ENCODE data around the gene EFCAB10.

EFCAB10 gene

GRCh38 chr7:105596866-105597265, 15.6 kb upstream of the EFCAB10 start:
- Histone ChIP-seq H3K79me2 (ENCODE audit: insufficient read depth, low read length) (no peaks in the 10 kb centered on the region), H3K9ac (ENCODE audit: low read depth, low read length, poor library complexity, severe bottlenecking) (no peak overlapping the region), H3K4me2 (ENCODE audit: low read depth, low read length, poor library complexity, severe bottlenecking) (no peak overlapping the region), H3K27me3 (ENCODE audit: insufficient read depth, low read length, poor library complexity, severe bottlenecking) (no peaks in the 10 kb centered on the region), H3K9me3 (ENCODE audit: insufficient read depth, low read depth, low read length) (no peaks in the 10 kb centered on the region), H4K20me1 (ENCODE audit: insufficient read depth, low read length, poor library complexity, severe bottlenecking) (no peaks in the 10 kb centered on the region), H3K36me3 (ENCODE audit: insufficient read depth, low read length) (no peaks in the 10 kb centered on the region), H3K4me1 (ENCODE audit: insufficient read depth, low read length, poor library complexity, severe bottlenecking) (no peaks in the 10 kb centered on the region), H3F3A (ENCODE audit: low read depth) (no peaks in the 10 kb centered on the region), H3K4me3 (ENCODE audit: low read length, poor library complexity, severe bottlenecking) (no peak overlapping the region), H2AFZ (ENCODE audit: low read length) (no peak overlapping the region), H3K9me2 (replicated peaks; ENCODE audit: low read depth, low read length) (no peaks in the 10 kb centered on the region)
- TF ChIP-seq CTCF (conservative IDR thresholded peaks at IDR 0.05; ENCODE audit: low read length) (no peak), EZH2phosphoT487 (IDR thresholded peaks at IDR 0.05; ENCODE audit: borderline replicate concordance) (no peak)

DNA sequence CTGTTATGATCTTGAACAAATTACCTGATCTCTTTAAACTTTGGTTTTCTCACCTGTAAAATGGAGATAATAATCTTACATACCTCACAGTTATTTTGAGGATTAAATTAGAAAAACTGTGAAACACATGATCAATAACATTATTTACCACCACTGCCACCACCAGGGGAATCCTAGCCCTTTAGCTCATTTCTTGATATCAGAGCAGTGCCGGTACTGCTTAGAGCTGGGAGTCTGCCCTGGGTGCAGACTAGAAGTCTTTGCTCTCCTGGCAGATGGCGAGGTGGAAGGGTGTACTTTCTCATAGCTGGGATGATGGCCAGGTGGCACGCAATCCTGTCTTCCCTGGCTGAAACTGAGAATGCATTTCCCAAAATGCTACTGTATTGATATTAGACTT, 12.7 kb upstream of the EFCAB10 start:
- H3K4me3 ChIP-seq (ENCODE audit: low read length, poor library complexity, severe bottlenecking), result no peak overlapping the region
- H3K36me3 ChIP-seq (ENCODE audit: insufficient read depth, low read length), result no peaks in the 10 kb centered on the region
- H3K27me3 ChIP-seq (ENCODE audit: insufficient read depth, low read length, poor library complexity, severe bottlenecking), result no peaks in the 10 kb centered on the region
- H3K79me2 ChIP-seq (ENCODE audit: insufficient read depth, low read length), result no peaks in the 10 kb centered on the region
- H3K9ac ChIP-seq (ENCODE audit: low read depth, low read length, poor library complexity, severe bottlenecking), result no peak overlapping the region
- H2AFZ ChIP-seq (ENCODE audit: low read length), result no peak overlapping the region
- H4K20me1 ChIP-seq (ENCODE audit: insufficient read depth, low read length, poor library complexity, severe bottlenecking), result no peaks in the 10 kb centered on the region
- H3K4me1 ChIP-seq (ENCODE audit: insufficient read depth, low read length, poor library complexity, severe bottlenecking), result no peaks in the 10 kb centered on the region
- no peaks in the 10 kb centered on the region for H3F3A ChIP-seq (ENCODE audit: low read depth)
- H3K9me2 ChIP-seq (replicated peaks; ENCODE audit: low read depth, low read length), result no peaks in the 10 kb centered on the region
- H3K4me2 ChIP-seq (ENCODE audit: low read depth, low read length, poor library complexity, severe bottlenecking), result no peak overlapping the region
- no peaks in the 10 kb centered on the region for H3K9me3 ChIP-seq (ENCODE audit: insufficient read depth, low read depth, low read length)
- TF ChIP-seq EZH2phosphoT487 (IDR thresholded peaks at IDR 0.05; ENCODE audit: borderline replicate concordance) (no peak), CTCF (conservative IDR thresholded peaks at IDR 0.05; ENCODE audit: low read length) (peak; percentile 17; the same call in 1 of the 2 replicates)

DNA sequence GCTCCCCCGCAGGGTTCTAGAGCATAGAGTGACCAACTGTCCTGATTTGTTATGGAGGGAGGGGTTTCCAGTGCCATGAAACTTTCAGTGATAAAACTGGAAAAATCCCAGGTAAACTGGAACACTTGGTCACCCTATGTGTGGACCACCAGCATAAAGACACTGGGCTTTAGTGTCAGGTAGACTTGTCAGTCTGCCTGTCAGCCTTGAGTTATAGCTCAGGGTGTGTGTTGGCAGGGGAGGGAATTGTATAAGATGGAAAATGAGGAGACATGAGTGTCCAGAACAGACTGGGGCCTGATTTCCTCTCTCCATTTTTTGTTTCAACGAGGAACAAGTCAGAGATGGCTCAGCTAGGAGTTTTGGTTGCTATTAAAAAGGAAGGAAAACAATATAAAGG, 10.2 kb upstream of the EFCAB10 start:
- H3K36me3 ChIP-seq (ENCODE audit: insufficient read depth, low read length), result no peaks in the 10 kb centered on the region
- no peaks in the 10 kb centered on the region for H3K9me2 ChIP-seq (replicated peaks; ENCODE audit: low read depth, low read length)
- no peaks in the 10 kb centered on the region for H3K9me3 ChIP-seq (ENCODE audit: insufficient read depth, low read depth, low read length)
- no peak overlapping the region for H3K9ac ChIP-seq (ENCODE audit: low read depth, low read length, poor library complexity, severe bottlenecking)
- H3K79me2 ChIP-seq (ENCODE audit: insufficient read depth, low read length), result no peaks in the 10 kb centered on the region
- TF ChIP-seq CTCF (conservative IDR thresholded peaks at IDR 0.05; ENCODE audit: low read length), result no peak
- TF ChIP-seq EZH2phosphoT487 (IDR thresholded peaks at IDR 0.05; ENCODE audit: borderline replicate concordance), result no peak
- H3K4me1 ChIP-seq (ENCODE audit: insufficient read depth, low read length, poor library complexity, severe bottlenecking), result no peaks in the 10 kb centered on the region
- H4K20me1 ChIP-seq (ENCODE audit: insufficient read depth, low read length, poor library complexity, severe bottlenecking), result no peaks in the 10 kb centered on the region
- no peak overlapping the region for H3K4me2 ChIP-seq (ENCODE audit: low read depth, low read length, poor library complexity, severe bottlenecking)
- H3K4me3 ChIP-seq (ENCODE audit: low read length, poor library complexity, severe bottlenecking), result no peak overlapping the region
- H2AFZ ChIP-seq (ENCODE audit: low read length), result no peak overlapping the region
- no peaks in the 10 kb centered on the region for H3K27me3 ChIP-seq (ENCODE audit: insufficient read depth, low read length, poor library complexity, severe bottlenecking)
- H3F3A ChIP-seq (ENCODE audit: low read depth), result no peaks in the 10 kb centered on the region

Data from Loucy (cell line).